ENCODE results near the gene KHSRP. TPM values are rescaled to one million over a fixed set of nuclear protein-coding genes. Genes with fewer than 3 reads are reported as not detected.

The KHSRP gene
- total and polyA plus RNA-seq, 8 donors: 173 to 333 (median 265) TPM

GRCh38 chr19:6451583-6452222 is 27.1 kb upstream of the KHSRP start:
- H3K4me1 ChIP-seq: no peaks in the 10 kb centered on the region
- peaks cover 0 to 40% of the 10 kb centered on the region in 2 donors for H3K36me3 ChIP-seq
- no peaks in the 10 kb centered on the region for H3K27me3 ChIP-seq
- H3K9me3 ChIP-seq: peaks cover 0 to 17% of the 10 kb centered on the region in 2 donors
- intact Hi-C loops (cut with DNase I): no loop called here
- H3K4me3 ChIP-seq: no peak overlapping the region
- TF ChIP-seq CTCF (IDR thresholded peaks at IDR 0.05): no peak
- no peak overlapping the region for H3K27ac ChIP-seq
- ATAC-seq (no peak), DNase-seq (no peak)

DNA sequence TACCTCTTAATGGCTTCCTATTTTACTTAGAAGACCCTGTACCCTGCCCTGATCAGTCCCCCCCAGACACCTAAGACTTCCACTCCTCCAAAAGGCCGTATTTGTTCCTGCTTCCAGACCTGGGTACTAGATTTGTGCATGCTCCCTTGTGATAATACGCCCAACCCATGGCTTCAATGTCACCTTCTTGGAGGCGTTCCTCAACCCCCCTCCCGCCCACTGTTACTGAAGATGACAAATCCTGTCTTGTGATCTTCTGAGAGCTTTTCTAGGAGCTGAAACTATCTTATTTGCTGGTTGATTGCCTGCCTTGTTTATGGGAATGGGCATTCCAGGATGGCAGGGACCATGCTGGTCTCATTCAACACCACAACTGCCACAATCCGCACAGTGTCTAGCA is 25.6 kb upstream of the KHSRP start:
- intact Hi-C loops (cut with DNase I): no loop called here
- Histone ChIP-seq H3K9me3 (peaks cover 0 to 17% of the 10 kb centered on the region in 2 donors), H3K36me3 (peaks cover 0 to 32% of the 10 kb centered on the region in 2 donors), H3K27ac (no peak overlapping the region), H3K4me3 (no peak overlapping the region), H3K4me1 (no peaks in the 10 kb centered on the region), H3K27me3 (no peaks in the 10 kb centered on the region)
- no peak for TF ChIP-seq CTCF (IDR thresholded peaks at IDR 0.05)
- ATAC-seq (no peak), DNase-seq (no peak)

- Histone ChIP-seq H3K27ac (no peak overlapping the region), H3K4me3 (no peak overlapping the region), H3K27me3 (no peaks in the 10 kb centered on the region), H3K9me3 (no peaks in the 10 kb centered on the region), H3K4me1 (no peaks in the 10 kb centered on the region), H3K36me3 (peaks cover 0 to 15% of the 10 kb centered on the region in 2 donors)
- ATAC-seq: no peak
- intact Hi-C loops (cut with DNase I): no loop called here
- TF ChIP-seq CTCF (IDR thresholded peaks at IDR 0.05): no peak
- DNase-seq: no peak
Measured at GRCh38 chr19:6448045-6448444, 23.4 kb upstream of the KHSRP start.

GRCh38 chr19:6446452-6446851 is 21.8 kb upstream of the KHSRP start:
- ATAC-seq: no peak
- H3K9me3 ChIP-seq: no peaks in the 10 kb centered on the region
- H3K4me1 ChIP-seq: no peaks in the 10 kb centered on the region
- H3K4me3 ChIP-seq: no peak overlapping the region
- no peak for DNase-seq
- intact Hi-C loops (cut with DNase I): no loop called here
- no peaks in the 10 kb centered on the region for H3K27me3 ChIP-seq
- no peak overlapping the region for H3K27ac ChIP-seq
- TF ChIP-seq CTCF (IDR thresholded peaks at IDR 0.05): no peak
- H3K36me3 ChIP-seq: no peaks in the 10 kb centered on the region

DNA sequence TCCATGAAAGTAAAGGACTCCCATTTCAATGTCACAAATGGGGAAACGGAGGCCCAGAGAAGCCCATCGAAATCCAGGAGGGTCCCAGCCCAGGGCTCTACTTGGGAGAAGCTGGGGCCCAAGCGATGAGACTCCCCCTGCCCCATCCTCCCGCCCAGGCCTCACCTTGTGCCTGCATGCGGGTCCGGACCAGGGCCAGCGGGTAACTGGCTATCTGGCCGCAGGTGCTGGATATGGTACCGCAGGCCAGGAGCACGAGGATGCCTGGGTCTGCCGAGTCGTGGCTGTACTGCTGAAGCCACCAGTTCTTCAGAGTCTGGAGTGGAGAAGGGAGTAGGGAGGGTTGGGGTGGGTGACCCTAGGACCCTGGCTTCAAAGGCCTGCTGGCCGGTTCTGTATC is 19.4 kb upstream of the KHSRP start:
- Histone ChIP-seq H3K36me3 (no peaks in the 10 kb centered on the region), H3K27me3 (no peaks in the 10 kb centered on the region), H3K4me1 (no peaks in the 10 kb centered on the region), H3K4me3 (no peak overlapping the region), H3K27ac (no peak overlapping the region), H3K9me3 (no peaks in the 10 kb centered on the region)
- intact Hi-C loops (cut with DNase I): no loop called here
- TF ChIP-seq CTCF (IDR thresholded peaks at IDR 0.05): no peak
- ATAC-seq (no peak), DNase-seq (no peak)
